Measurements from ENCODE around the gene SFRP4.

Gene SFRP4

DNA sequence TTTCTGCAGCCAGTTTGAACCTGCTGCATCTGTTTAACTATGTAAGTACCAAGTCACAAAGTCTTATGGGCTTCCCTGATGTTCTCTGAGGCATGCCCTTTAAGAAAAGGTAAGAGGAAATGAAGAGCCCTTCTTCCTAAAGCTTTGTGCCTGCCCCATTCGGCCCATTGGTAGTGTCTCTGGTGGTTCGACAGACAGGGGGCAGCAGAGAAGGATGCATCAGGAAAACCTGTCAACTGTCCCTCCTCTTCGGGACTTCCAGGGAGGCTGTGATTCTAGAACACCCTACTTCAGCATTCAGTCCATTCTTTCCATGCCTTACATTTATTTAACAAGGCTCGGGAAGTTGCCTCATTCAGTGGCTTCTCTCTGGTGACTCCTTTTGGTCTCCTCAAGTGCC is 1.9 kb upstream of the SFRP4 start:
- no peak overlapping the region for H2AFZ ChIP-seq (ENCODE audit: low read length)
- H3K4me2 ChIP-seq (ENCODE audit: low read depth, low read length): no peak overlapping the region
- no peak for DNase-seq

DNA sequence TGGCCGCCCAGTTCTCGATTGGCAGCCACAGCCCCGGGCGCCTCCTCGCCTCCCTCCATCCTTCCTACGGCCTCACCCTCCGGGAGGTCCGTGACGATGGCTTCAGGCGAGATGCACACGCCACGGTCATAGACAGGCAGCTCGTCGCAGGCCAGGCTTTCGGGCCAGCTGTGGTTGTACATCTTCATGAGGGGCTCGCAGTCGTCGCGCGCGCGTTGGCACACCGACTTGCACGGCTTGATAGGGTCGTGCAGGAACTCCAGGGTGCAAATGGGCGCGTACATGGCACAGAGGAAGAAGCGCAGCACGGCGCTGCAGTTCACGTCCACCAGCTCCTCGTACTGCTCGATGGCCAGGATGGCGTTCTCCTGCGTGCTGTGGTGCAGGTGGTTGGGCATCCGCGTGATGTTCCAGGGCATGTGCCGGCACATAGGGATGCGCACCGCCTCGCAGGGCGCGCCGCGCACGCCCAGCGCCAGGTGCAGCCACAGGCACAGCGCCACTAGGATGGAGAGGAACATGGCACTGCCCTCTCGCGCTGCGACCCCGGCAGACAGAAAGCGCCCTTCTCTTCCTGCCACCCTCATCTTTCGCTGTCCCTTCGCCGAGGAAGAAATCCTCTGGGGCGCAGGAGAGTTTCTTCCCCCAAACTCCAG is 472 bp downstream of the SFRP4 start:
- TF ChIP-seq EZH2phosphoT487 (IDR thresholded peaks at IDR 0.05; ENCODE audit: low read length) (no peak), CTCF (IDR thresholded peaks at IDR 0.05; ENCODE audit: low read length) (no peak), EZH2 (optimal IDR thresholded peaks at IDR 0.05; ENCODE audit: low read depth, low read length) (no peak)
- Histone ChIP-seq H3K9ac (ENCODE audit: low read length) (no peak overlapping the region), H4K20me1 (ENCODE audit: insufficient read depth, low read length) (no peaks in the 10 kb centered on the region), H3K9me2 (replicated peaks; ENCODE audit: insufficient read depth, low read length) (no peaks in the 10 kb centered on the region), H3K27me3 (replicated peaks; ENCODE audit: insufficient read depth, low read length) (no peaks in the 10 kb centered on the region), H3K27ac (ENCODE audit: low read length) (no peak overlapping the region), H3F3A (ENCODE audit: insufficient read depth, low read length) (peaks cover 13% of the 10 kb centered on the region; the same call in 1 of the 2 replicates), H3K79me2 (ENCODE audit: low read length) (no peaks in the 10 kb centered on the region), H3K9me3 (replicated peaks; ENCODE audit: insufficient read depth, low read length) (no peaks in the 10 kb centered on the region), H3K4me3 (ENCODE audit: low read length) (peak overlapping the region; percentile 49), H2AFZ (ENCODE audit: low read length) (peak overlapping the region; percentile 38), H3K4me1 (ENCODE audit: low read length) (peaks cover 4% of the 10 kb centered on the region), H3K4me2 (ENCODE audit: low read depth, low read length) (peak overlapping the region; percentile 48), H3K36me3 (replicated peaks; ENCODE audit: insufficient read depth, low read length) (no peaks in the 10 kb centered on the region)
- DNase-seq: no peak

More for the DNA sequence above, 1.9 kb upstream of the SFRP4 start:
- Histone ChIP-seq H3K9me2 (replicated peaks; ENCODE audit: insufficient read depth, low read length) (no peaks in the 10 kb centered on the region), H4K20me1 (ENCODE audit: insufficient read depth, low read length) (no peaks in the 10 kb centered on the region), H3K4me1 (ENCODE audit: low read length) (peaks cover 10% of the 10 kb centered on the region), H3K9ac (ENCODE audit: low read length) (no peak overlapping the region), H3K9me3 (replicated peaks; ENCODE audit: insufficient read depth, low read length) (no peaks in the 10 kb centered on the region), H3K4me3 (ENCODE audit: low read length) (no peak overlapping the region), H3K36me3 (replicated peaks; ENCODE audit: insufficient read depth, low read length) (no peaks in the 10 kb centered on the region), H3K27ac (ENCODE audit: low read length) (no peak overlapping the region), H3K27me3 (replicated peaks; ENCODE audit: insufficient read depth, low read length) (no peaks in the 10 kb centered on the region), H3F3A (ENCODE audit: insufficient read depth, low read length) (peaks cover 15% of the 10 kb centered on the region; the same call in 1 of the 2 replicates), H3K79me2 (ENCODE audit: low read length) (peaks cover 20% of the 10 kb centered on the region)
- TF ChIP-seq EZH2phosphoT487 (IDR thresholded peaks at IDR 0.05; ENCODE audit: low read length) (no peak), CTCF (IDR thresholded peaks at IDR 0.05; ENCODE audit: low read length) (peak; percentile 18)

DNA sequence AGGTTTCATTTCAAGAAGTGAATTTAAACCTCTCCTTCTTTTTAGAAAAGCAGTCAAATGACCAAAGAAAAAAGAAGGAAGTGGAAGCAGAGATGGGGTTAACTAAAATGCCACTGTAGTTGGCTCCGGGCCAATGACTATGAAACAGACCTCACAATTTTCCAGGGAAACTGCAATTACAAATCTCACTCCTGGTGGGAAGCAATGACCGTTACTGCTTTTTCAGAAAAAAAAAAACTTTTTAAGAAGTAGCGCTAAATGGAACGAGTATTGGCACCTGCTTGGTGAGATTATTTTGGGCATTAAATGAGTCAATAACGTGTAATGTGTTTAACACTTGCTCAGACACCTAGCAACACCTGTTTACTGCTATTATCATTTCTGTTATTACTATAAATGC is 1.2 kb downstream of the SFRP4 start:
- Histone ChIP-seq H4K20me1 (ENCODE audit: insufficient read depth, low read length) (no peaks in the 10 kb centered on the region), H3K9me2 (replicated peaks; ENCODE audit: insufficient read depth, low read length) (no peaks in the 10 kb centered on the region), H3K79me2 (ENCODE audit: low read length) (no peaks in the 10 kb centered on the region), H3K4me3 (ENCODE audit: low read length) (no peak overlapping the region), H3K4me1 (ENCODE audit: low read length) (peaks cover 4% of the 10 kb centered on the region), H3F3A (ENCODE audit: insufficient read depth, low read length) (peaks cover 7% of the 10 kb centered on the region; the same call in 1 of the 2 replicates), H2AFZ (ENCODE audit: low read length) (no peak overlapping the region), H3K27me3 (replicated peaks; ENCODE audit: insufficient read depth, low read length) (no peaks in the 10 kb centered on the region), H3K36me3 (replicated peaks; ENCODE audit: insufficient read depth, low read length) (no peaks in the 10 kb centered on the region), H3K9ac (ENCODE audit: low read length) (no peak overlapping the region), H3K27ac (ENCODE audit: low read length) (no peak overlapping the region), H3K9me3 (replicated peaks; ENCODE audit: insufficient read depth, low read length) (no peaks in the 10 kb centered on the region), H3K4me2 (ENCODE audit: low read depth, low read length) (no peak overlapping the region)
- no peak for DNase-seq
- TF ChIP-seq EZH2phosphoT487 (IDR thresholded peaks at IDR 0.05; ENCODE audit: low read length): no peak

GRCh38 chr7:37912756-37913155 is 3.9 kb downstream of the SFRP4 start:
- Histone ChIP-seq H3K4me2 (ENCODE audit: low read depth, low read length) (no peak overlapping the region), H3K9ac (ENCODE audit: low read length) (no peak overlapping the region), H3K79me2 (ENCODE audit: low read length) (no peaks in the 10 kb centered on the region), H3K9me2 (replicated peaks; ENCODE audit: insufficient read depth, low read length) (no peaks in the 10 kb centered on the region), H3K36me3 (replicated peaks; ENCODE audit: insufficient read depth, low read length) (no peaks in the 10 kb centered on the region), H3K4me3 (ENCODE audit: low read length) (no peak overlapping the region), H3K4me1 (ENCODE audit: low read length) (no peaks in the 10 kb centered on the region), H3K27me3 (replicated peaks; ENCODE audit: insufficient read depth, low read length) (no peaks in the 10 kb centered on the region), H2AFZ (ENCODE audit: low read length) (no peak overlapping the region), H3K27ac (ENCODE audit: low read length) (no peak overlapping the region), H4K20me1 (ENCODE audit: insufficient read depth, low read length) (no peaks in the 10 kb centered on the region), H3K9me3 (replicated peaks; ENCODE audit: insufficient read depth, low read length) (no peaks in the 10 kb centered on the region), H3F3A (ENCODE audit: insufficient read depth, low read length) (no peaks in the 10 kb centered on the region)
- DNase-seq: no peak
- TF ChIP-seq EZH2phosphoT487 (IDR thresholded peaks at IDR 0.05; ENCODE audit: low read length) (no peak), CTCF (IDR thresholded peaks at IDR 0.05; ENCODE audit: low read length) (no peak), EZH2 (optimal IDR thresholded peaks at IDR 0.05; ENCODE audit: low read depth, low read length) (no peak)
